Measurements from ENCODE around the gene SEZ6.
A peak's percentile ranks its signal among the peaks of the same experiment; 100 is the strongest.

The SEZ6 gene

GRCh38 chr17:28968231-28968913 is 37.5 kb downstream of the SEZ6 start:
- Histone ChIP-seq H3K27me3 (ENCODE audit: insufficient read depth, low read length, poor library complexity) (no peaks in the 10 kb centered on the region), H3K18ac (ENCODE audit: low read length) (no peak overlapping the region), H3K27ac (ENCODE audit: low read depth, low read length) (no peak overlapping the region)

DNA sequence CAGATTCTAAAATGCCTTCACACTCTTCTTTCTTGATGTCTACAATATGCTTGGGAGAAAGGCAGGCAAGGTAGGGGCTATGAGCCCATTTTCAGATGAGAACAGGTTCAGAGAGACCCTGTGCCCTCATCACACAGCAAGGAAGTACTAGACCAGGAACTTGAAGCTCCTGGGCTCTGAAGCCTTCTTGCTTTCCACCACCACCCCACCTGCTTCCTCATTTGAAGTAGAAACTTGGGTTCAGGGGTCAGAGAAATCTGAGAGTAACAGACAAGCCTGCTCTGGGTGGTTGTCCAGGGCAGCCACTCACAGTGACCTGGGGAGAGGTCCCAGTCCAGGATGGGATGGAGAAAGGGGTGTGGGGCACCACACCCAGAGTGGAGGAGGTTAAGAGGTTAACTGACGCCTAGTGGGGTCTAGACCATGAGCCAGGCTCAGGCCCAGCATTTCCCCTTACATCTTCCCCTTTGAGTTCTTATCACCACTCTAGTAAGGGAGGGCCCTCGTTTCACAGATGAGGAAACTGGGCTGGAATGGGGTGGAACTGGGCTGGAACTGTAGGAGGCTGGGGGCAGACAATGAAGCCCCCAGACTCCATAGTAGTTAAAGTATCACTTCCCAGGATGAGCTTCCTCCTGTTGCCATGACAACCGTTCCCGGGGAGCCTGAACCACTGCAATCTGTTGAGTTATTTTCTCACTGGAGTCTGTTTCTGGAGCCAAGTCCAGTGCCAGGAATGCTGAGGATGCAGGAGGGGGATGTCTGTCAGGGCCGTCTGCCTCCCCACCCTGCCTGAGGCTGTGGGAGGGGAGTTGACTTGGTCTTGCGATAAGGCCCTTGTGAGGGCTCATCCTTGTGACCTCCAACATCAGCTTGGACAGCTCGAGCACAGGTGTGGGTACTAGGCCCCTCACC is 38.4 kb downstream of the SEZ6 start:
- H3K4me1 ChIP-seq (ENCODE audit: control insufficient read depth, low read depth, low read length): peaks cover 16% of the 10 kb centered on the region
- no peak overlapping the region for H3K4me2 ChIP-seq (ENCODE audit: low read length)
- no peaks in the 10 kb centered on the region for H3K79me1 ChIP-seq (ENCODE audit: low read length)
- H2BK5ac ChIP-seq (ENCODE audit: low read length): peak overlapping the region; percentile 37
- H3K79me2 ChIP-seq (ENCODE audit: control insufficient read depth, insufficient read depth, low read length): no peaks in the 10 kb centered on the region
- no peak overlapping the region for H3K27ac ChIP-seq (ENCODE audit: low read depth, low read length)
- no CpG with 5 or more reads among the region's 7 CpGs for WGBS (ENCODE audit: extremely low coverage, insufficient coverage, low lambda C conversion rate)
- H4K8ac ChIP-seq (ENCODE audit: low read depth, low read length): no peak overlapping the region
- no peak overlapping the region for H3K23ac ChIP-seq (ENCODE audit: low read length)
- H3K4me3 ChIP-seq (ENCODE audit: low read length): no peak overlapping the region
- no peaks in the 10 kb centered on the region for H3K36me3 ChIP-seq (ENCODE audit: control insufficient read depth, insufficient read depth, low read length)
- no peak overlapping the region for H4K5ac ChIP-seq (ENCODE audit: low read length)
- no peaks in the 10 kb centered on the region for H3K27me3 ChIP-seq (ENCODE audit: insufficient read depth, low read length, poor library complexity)
- H3K9ac ChIP-seq (ENCODE audit: low read length): peak overlapping the region; percentile 21
- peak overlapping the region; percentile 28 for H2AK5ac ChIP-seq (ENCODE audit: low read length)
- H2BK120ac ChIP-seq (ENCODE audit: low read depth, low read length): no peak overlapping the region
- no peak overlapping the region for H3K4ac ChIP-seq (ENCODE audit: low read depth, low read length)
- H2BK15ac ChIP-seq (replicated peaks; ENCODE audit: low read depth): no peak overlapping the region
- peak; percentile 73 for DNase-seq
- H3K56ac ChIP-seq (ENCODE audit: low read length): peak overlapping the region; percentile 73
- no peak overlapping the region for H3K18ac ChIP-seq (ENCODE audit: low read length)

More at GRCh38 chr17:28968231-28968913, 37.5 kb downstream of the SEZ6 start:
- Histone ChIP-seq H3K79me1 (ENCODE audit: low read length) (no peaks in the 10 kb centered on the region), H3K4me3 (ENCODE audit: low read length) (no peak overlapping the region), H3K36me3 (ENCODE audit: control insufficient read depth, insufficient read depth, low read length) (no peaks in the 10 kb centered on the region), H3K4ac (ENCODE audit: low read depth, low read length) (no peak overlapping the region), H4K5ac (ENCODE audit: low read length) (no peak overlapping the region), H4K8ac (ENCODE audit: low read depth, low read length) (no peak overlapping the region), H3K79me2 (ENCODE audit: control insufficient read depth, insufficient read depth, low read length) (no peaks in the 10 kb centered on the region), H3K56ac (ENCODE audit: low read length) (peak overlapping the region; percentile 73), H2AK5ac (ENCODE audit: low read length) (peak overlapping the region; percentile 50), H3K4me1 (ENCODE audit: control insufficient read depth, low read depth, low read length) (peaks cover 16% of the 10 kb centered on the region), H2BK120ac (ENCODE audit: low read depth, low read length) (no peak overlapping the region), H3K4me2 (ENCODE audit: low read length) (no peak overlapping the region), H2BK15ac (replicated peaks; ENCODE audit: low read depth) (no peak overlapping the region), H3K9ac (ENCODE audit: low read length) (peak overlapping the region; percentile 21), H3K23ac (ENCODE audit: low read length) (no peak overlapping the region), H2BK5ac (ENCODE audit: low read length) (peak overlapping the region; percentile 44)
- peak; percentile 41 for DNase-seq
- WGBS (ENCODE audit: extremely low coverage, insufficient coverage, low lambda C conversion rate): no CpG with 5 or more reads among the region's 10 CpGs

GRCh38 chr17:28963841-28964240 is 42.0 kb downstream of the SEZ6 start:
- Histone ChIP-seq H2BK15ac (replicated peaks; ENCODE audit: low read depth) (no peak overlapping the region), H3K18ac (ENCODE audit: low read length) (no peak overlapping the region), H3K27me3 (ENCODE audit: insufficient read depth, low read length, poor library complexity) (no peaks in the 10 kb centered on the region), H4K5ac (ENCODE audit: low read length) (no peak overlapping the region), H3K27ac (ENCODE audit: low read depth, low read length) (no peak overlapping the region), H4K8ac (ENCODE audit: low read depth, low read length) (no peak overlapping the region), H3K4me2 (ENCODE audit: low read length) (no peak overlapping the region), H3K4me1 (ENCODE audit: control insufficient read depth, low read depth, low read length) (peaks cover 11% of the 10 kb centered on the region), H3K56ac (ENCODE audit: low read length) (no peak overlapping the region), H3K79me1 (ENCODE audit: low read length) (no peaks in the 10 kb centered on the region), H3K79me2 (ENCODE audit: control insufficient read depth, insufficient read depth, low read length) (no peaks in the 10 kb centered on the region), H2BK5ac (ENCODE audit: low read length) (no peak overlapping the region), H3K23ac (ENCODE audit: low read length) (peak overlapping the region; percentile 37), H3K4ac (ENCODE audit: low read depth, low read length) (no peak overlapping the region), H3K4me3 (ENCODE audit: low read length) (no peak overlapping the region), H3K9ac (ENCODE audit: low read length) (no peak overlapping the region), H3K36me3 (ENCODE audit: control insufficient read depth, insufficient read depth, low read length) (no peaks in the 10 kb centered on the region), H2AK5ac (ENCODE audit: low read length) (no peak overlapping the region), H2BK120ac (ENCODE audit: low read depth, low read length) (no peak overlapping the region)
- WGBS (ENCODE audit: extremely low coverage, insufficient coverage, low lambda C conversion rate): no CpG with 5 or more reads among the region's 8 CpGs
- no peak for DNase-seq

- Histone ChIP-seq H4K5ac (ENCODE audit: low read length) (no peak overlapping the region), H3K79me2 (ENCODE audit: control insufficient read depth, insufficient read depth, low read length) (no peaks in the 10 kb centered on the region), H3K4me2 (ENCODE audit: low read length) (no peak overlapping the region), H3K36me3 (ENCODE audit: control insufficient read depth, insufficient read depth, low read length) (no peaks in the 10 kb centered on the region), H2AK5ac (ENCODE audit: low read length) (no peak overlapping the region), H3K4me3 (ENCODE audit: low read length) (no peak overlapping the region), H2BK15ac (replicated peaks; ENCODE audit: low read depth) (no peak overlapping the region), H3K79me1 (ENCODE audit: low read length) (no peaks in the 10 kb centered on the region), H2BK120ac (ENCODE audit: low read depth, low read length) (no peak overlapping the region), H4K8ac (ENCODE audit: low read depth, low read length) (no peak overlapping the region), H3K18ac (ENCODE audit: low read length) (no peak overlapping the region), H3K27ac (ENCODE audit: low read depth, low read length) (no peak overlapping the region), H3K23ac (ENCODE audit: low read length) (no peak overlapping the region), H2BK5ac (ENCODE audit: low read length) (no peak overlapping the region), H3K9ac (ENCODE audit: low read length) (no peak overlapping the region), H3K27me3 (ENCODE audit: insufficient read depth, low read length, poor library complexity) (no peaks in the 10 kb centered on the region), H3K4me1 (ENCODE audit: control insufficient read depth, low read depth, low read length) (peaks cover 4% of the 10 kb centered on the region), H3K4ac (ENCODE audit: low read depth, low read length) (no peak overlapping the region), H3K56ac (ENCODE audit: low read length) (no peak overlapping the region)
- WGBS (ENCODE audit: extremely low coverage, insufficient coverage, low lambda C conversion rate): no CpG with 5 or more reads among the region's 6 CpGs
- DNase-seq: no peak
These were observed 42.7 kb downstream of the SEZ6 start for GRCh38 chr17:28963055-28963611.

DNA sequence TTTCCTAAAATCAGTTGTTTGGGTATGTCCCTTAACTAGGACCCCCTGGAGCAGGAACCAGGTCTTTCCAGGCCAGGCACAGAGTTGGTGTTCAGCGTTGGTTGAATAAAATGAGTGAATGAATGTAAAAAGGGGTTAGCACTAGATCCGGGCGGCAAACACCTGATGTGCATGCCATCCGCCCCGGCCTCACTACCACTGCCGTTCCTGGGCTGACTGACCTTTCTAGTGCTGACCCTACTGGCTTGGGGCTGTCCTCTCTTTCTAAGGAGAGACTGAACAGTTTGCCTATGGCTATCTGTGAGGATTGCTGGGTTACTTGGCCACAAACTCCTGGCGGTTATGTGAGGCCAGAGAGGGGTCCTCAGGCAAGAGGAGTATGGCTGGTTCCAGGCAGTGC is 44.4 kb downstream of the SEZ6 start:
- H4K8ac ChIP-seq (ENCODE audit: low read depth, low read length): no peak overlapping the region
- no peak overlapping the region for H3K4ac ChIP-seq (ENCODE audit: low read depth, low read length)
- no peaks in the 10 kb centered on the region for H3K79me1 ChIP-seq (ENCODE audit: low read length)
- no peak overlapping the region for H3K4me2 ChIP-seq (ENCODE audit: low read length)
- no peak for DNase-seq
- H2BK5ac ChIP-seq (ENCODE audit: low read length): no peak overlapping the region
- no peak overlapping the region for H3K9ac ChIP-seq (ENCODE audit: low read length)
- H2AK5ac ChIP-seq (ENCODE audit: low read length): no peak overlapping the region
- H3K79me2 ChIP-seq (ENCODE audit: control insufficient read depth, insufficient read depth, low read length): no peaks in the 10 kb centered on the region
- H3K23ac ChIP-seq (ENCODE audit: low read length): no peak overlapping the region
- no peak overlapping the region for H4K5ac ChIP-seq (ENCODE audit: low read length)
- H2BK15ac ChIP-seq (replicated peaks; ENCODE audit: low read depth): no peak overlapping the region
- no peak overlapping the region for H3K27ac ChIP-seq (ENCODE audit: low read depth, low read length)
- H3K4me3 ChIP-seq (ENCODE audit: low read length): no peak overlapping the region
- WGBS (ENCODE audit: extremely low coverage, insufficient coverage, low lambda C conversion rate): no CpG with 5 or more reads among the region's 7 CpGs
- no peak overlapping the region for H2BK120ac ChIP-seq (ENCODE audit: low read depth, low read length)
- no peaks in the 10 kb centered on the region for H3K4me1 ChIP-seq (ENCODE audit: control insufficient read depth, low read depth, low read length)
- no peaks in the 10 kb centered on the region for H3K27me3 ChIP-seq (ENCODE audit: insufficient read depth, low read length, poor library complexity)
- H3K18ac ChIP-seq (ENCODE audit: low read length): no peak overlapping the region
- no peaks in the 10 kb centered on the region for H3K36me3 ChIP-seq (ENCODE audit: control insufficient read depth, insufficient read depth, low read length)
- H3K56ac ChIP-seq (ENCODE audit: low read length): no peak overlapping the region

All from mesendoderm (in vitro differentiated cells).